Activated CD8-positive, alpha-beta memory T cell treated with anti-CD3 and anti-CD28 coated beads, Interleukin-2, amount 50 U/mL, for 1 hour (primary cell): ENCODE data around the gene RRP1.

Source experiments
- DNase-seq: peaks from one replicate; pipeline ENCODE4 v3.0.0-alpha.2; 2020; ENCODE audit errors: extremely low read depth

RRP1 gene, protein sequence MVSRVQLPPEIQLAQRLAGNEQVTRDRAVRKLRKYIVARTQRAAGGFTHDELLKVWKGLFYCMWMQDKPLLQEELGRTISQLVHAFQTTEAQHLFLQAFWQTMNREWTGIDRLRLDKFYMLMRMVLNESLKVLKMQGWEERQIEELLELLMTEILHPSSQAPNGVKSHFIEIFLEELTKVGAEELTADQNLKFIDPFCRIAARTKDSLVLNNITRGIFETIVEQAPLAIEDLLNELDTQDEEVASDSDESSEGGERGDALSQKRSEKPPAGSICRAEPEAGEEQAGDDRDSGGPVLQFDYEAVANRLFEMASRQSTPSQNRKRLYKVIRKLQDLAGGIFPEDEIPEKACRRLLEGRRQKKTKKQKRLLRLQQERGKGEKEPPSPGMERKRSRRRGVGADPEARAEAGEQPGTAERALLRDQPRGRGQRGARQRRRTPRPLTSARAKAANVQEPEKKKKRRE

DNA sequence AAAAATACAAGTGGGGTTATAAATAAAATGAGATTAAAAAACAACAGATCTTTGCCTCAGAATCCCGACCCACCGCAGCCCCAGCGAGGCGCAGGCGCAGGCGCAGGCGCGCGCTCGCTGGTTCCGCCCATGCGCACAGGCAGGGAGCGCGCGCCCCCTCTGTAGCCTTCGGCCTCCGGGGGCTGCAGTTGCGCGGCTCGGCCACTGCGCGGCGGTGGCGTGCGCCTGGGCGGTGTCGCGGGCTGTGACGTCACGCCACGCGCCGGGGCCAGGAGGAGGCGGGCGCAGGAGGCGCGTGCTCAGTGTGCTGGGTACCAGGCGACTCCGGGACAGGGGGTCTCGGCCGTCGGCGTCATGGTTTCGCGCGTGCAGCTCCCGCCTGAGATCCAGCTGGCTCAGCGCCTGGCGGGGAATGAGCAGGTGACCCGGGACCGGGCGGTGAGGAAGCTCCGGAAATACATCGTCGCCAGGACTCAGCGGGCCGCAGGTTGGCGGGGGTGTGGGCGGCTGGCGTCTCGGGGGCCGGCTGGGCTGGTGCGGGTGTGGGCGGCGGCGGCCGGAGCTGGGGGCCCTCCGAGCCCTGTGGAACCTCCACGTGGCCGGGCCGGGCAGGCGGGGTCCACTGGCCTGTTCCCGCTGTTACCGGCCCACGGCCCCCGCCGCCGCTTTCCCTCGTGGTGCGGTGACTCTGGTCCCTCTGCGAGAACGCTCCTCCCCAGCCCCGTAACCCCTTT lies at the start of gene RRP1:
TSS of gene RRP1 (plus strand) at position 302 of the 734 bp plus-strand sequence. CDS start at position 355, 53 bp downstream.
- peak; percentile 73 for DNase-seq

DNA sequence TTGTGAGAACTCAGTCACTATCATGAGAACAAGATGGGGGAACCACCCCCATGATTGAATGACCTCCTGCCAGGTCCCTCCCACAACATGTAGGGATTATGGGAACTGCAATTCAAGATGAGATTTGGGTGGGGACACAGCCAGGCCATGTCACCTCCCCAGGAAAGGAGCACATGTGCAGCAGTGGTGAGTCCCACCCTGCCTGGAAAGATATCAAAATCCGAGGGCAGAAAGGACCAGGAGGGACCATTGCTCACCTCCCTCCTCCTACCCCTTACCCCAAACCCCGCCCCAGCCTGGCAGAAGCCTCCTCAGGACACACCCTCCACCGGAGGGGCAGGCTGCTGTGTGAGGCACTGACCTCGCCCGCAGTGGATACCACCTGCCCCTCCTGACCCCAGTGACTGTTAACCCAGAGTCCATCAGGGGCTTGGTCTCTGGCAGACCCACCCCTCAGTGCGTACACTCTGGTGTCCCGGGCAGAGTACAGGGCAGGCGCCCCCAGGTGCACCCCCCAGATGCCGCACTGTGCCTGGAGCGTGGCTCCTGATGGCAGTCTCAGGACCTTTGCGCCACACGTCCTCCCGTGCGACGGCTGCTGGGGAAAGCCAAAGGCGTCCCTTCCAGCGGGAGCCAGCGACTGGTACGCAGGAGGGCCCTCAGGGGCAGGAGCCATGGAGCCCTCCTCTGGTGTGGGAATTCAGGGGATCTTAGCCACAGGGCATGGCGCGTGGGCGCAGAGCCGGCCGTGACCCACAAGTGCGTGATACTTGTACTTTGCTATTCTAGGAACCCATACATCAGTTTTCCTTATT lies 49.5 kb upstream of the RRP1 start:
- no peak for DNase-seq

DNA sequence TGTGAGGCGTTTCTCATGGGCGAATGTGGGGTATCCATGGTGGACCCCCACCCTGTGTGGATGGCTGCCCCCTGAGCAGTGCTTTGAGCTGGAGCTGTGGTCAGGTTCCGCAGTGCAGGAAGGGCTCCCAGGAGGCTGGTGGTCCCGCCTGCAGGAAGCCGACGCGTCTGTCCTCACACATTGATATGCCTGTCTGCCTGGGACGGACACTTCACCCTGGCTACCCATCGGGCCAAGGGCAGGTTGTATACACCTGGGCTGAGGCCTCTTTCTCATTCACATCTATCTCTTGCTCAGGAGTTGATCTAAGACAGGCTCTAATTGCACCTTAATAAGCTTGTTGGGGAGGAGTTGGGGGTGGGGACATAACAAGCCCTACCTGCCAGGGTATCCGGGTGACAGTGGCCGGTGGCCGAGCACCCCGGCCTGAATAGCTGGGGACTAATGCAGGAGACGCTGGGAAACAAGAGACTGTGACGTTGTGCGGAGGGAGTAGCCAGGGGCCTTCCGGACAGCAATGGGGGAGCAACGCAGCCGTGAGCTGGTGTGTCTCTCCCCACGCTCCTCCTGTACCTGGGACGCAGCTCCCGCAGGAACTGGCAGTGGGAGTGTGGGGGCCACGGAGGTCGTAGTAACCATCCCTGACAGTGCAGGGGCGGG lies 48.8 kb upstream of the RRP1 start:
- no peak for DNase-seq

DNA sequence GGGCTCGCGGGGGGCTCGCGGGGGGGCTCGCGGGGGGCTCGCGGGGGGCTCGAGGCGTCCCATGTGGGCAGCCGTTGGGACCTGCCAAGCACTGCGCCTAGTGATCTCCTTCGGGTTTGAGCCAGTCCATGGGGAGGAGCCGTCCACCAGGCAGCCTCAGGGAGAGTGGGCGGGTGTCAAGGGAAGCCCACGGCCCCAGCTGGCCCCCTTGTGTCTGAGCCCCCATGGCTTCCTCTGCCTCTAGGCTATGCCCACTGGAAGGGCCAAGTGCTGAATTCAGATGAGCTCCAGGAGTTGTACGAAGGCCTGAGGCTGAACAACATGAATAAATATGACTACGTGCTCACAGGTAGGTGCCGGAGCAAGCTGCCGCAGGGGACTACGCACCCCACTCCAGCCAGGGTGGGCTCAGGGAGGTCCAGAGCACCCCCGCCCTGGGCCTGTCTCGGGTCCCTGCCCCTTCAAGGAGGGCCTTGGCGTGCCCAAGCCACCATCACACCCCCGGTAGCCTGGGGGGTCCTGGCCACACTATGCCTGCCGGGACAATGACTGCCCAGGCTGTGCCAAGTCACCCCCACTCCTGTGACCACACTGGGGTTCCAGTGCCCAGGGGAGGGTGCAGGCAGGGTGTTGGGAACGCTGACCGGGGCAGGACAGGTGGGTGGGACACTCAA lies 47.8 kb upstream of the RRP1 start:
- DNase-seq: no peak

DNA sequence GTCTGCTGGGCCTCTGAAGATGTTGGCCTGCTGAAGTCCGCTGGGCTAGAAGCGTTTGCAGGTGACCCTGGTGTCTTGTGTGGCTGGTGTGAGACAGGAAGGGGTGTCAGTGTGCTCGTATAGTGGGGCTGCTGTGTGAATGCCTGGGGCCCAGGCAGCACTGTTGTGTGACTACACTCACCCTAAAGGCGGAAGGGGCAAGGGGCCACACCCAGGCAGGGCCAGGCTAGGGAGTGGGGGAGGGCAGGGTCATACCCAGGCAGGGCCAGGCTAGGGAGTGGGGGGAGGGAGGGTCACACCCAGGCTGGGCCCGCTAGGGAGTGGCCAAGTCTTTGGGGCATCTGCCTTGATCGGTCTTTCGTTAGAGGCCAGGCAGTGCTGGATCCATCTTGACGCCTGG lies 45.4 kb upstream of the RRP1 start:
- no peak for DNase-seq

DNA sequence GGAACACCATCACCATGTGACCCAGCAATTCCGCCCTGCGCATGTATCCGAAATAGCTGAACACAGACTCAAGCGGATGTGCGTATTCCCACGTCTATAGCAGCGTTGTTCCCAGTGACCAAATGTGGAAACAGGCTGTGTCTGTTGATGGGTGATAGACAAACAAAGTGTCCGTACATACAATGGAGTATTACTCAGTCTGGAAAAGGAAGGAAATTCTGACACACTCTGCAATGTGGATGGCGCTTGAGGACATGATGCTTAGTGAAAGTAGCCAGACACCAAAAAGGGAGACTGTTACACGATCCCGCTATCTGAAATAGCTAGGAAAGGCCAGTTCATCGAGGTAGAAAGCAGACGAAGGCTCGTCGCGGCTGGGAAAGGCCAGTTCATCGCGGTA lies 44.7 kb upstream of the RRP1 start:
- DNase-seq: no peak

DNA sequence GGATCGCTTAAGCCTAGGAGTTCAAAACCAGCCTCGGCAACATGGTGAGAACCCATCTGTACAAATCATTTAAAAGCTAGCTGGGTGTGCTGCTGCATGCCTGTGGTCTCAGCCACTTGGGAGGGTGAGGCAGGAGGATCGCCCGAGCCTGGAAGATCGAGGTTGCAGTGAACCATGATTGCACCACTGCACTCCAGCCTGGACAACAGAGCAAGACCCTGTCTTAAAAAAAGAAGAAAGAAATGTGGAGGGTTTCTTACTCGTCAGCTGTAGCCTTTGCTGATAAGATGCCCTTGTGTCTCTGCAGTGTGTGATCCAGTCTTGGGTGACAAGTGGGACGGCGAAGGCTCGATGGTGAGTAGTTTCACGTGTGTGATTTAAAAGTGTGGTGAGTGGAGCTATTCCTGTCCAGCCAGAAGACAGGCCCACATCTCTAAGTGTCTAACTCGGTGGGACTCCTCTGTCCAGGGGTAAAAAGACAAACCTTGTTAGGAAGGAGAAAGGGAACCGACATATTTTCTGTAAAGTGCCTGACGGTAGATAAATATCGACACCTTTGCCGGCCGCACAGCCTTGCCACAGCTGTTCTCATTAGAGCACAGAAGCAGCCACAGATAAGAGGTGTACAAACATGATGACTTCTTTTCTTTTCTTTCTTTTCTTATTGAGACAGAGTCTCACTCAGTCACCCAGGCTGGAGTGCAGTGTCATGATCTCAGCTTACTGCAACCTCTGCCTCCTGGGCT lies 43.4 kb upstream of the RRP1 start:
- no peak for DNase-seq

DNA sequence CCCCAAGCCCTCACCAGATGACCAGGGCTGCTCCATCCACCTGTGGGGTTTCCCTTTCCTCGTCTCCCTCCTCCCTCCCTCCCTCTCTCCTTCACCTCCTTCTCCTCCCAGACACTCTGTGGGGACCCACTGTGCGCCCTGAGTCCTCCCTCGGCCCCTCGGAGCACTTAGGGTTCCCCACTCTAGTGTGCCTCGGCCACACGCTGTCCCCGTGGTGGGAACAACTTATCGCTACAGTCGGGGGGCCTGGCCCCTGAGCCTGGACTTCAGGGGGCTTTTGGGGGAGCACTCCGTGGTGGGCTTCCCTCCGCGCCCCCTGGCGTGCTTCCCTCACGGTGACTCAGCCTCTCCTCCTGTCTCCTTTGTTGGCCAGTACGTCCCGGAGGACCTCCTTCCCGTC lies 40.8 kb upstream of the RRP1 start:
- no peak for DNase-seq

DNA sequence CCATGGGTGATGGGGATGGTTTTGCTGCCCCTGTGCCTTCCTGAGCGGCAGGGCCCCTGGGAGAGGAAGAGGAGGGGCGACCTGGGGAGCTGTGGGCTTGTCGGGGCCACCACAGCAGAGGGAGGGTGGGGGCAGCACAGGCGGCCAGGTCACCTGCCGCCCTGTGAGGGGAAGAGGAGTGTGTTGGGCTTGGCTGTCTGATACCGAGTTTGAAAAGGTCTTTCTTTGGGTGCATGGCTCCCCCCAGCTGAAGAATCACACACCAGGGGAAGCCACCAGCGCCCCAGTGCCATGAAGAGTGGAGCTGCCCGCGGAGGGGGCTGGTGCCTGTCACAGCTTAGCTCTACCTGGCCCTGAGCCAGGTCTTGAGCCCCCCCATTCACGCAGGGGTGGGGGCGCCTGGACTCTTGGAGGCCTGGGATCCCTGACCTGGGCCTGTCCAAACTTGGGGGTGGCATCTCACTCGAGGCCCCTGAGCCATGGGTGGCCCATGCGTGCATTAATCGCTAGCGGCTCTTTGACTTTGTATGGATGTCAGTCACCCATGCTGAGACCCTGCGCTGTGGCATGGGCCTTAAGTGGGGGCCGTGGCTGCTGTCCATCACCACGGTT lies 39.6 kb upstream of the RRP1 start:
- DNase-seq: no peak

DNA sequence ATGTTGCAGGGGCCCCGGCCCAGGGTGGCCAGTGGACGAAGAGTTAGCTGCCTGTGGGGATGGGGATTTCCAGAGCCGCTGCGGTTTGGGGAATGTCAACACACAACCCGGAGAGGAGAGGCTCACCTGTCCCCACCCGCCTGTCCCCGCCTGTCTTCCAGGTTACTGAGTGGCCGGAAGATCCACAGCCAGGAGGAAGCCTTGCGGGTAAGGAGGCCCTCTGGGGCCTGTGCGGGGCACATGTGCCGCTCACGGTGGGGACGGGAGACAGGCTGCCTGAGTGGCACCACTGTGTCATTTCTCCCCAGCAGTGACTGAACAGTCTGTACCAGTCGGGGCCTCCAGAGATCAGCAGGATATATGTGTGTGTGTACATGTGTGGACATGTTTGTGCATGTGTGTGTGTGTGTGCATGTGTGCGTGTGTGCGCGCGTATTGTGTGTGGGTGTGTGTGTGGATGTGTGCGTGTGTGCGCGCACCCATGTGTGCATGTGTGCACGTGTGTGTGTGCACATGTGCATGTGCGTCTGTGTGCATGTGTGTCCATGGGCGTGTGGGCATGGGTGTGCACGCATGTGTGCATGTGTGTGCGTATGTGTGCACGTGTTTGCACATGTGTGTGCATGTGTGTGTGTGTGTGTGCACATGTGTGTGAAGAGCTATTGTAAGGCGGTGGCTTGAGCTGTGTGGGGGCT lies 38.9 kb upstream of the RRP1 start:
- DNase-seq: no peak

DNA sequence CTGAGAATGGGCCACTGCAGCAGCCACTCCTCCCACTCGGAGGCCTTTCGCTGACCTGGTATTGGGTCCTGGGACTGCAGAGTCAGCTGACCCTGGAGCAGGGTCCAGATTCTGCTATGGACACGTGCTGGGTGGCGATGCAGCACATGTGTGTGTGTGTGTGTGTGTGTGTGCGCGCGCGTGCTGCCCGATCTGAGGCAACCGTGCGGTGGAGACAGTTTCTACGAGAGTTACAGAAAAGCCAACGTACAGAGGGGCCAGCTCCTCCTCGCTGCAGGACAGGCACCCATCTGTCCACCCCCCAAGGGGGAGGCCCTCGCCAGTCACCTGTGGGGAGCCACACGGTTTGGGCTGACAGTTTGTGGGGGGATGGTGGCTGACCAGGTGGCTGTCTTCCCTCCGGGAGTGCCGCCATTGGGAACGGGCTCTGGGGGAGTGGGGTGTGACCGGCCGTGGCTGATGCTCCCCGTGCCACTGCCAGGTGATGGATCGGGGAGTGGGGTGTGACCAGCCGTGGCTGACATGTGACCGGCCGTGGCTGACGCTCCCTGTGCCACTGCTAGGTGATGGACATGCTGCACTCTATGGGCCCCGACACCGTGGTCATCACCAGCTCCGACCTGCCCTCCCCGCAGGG lies 37.3 kb upstream of the RRP1 start:
- no peak for DNase-seq

DNA sequence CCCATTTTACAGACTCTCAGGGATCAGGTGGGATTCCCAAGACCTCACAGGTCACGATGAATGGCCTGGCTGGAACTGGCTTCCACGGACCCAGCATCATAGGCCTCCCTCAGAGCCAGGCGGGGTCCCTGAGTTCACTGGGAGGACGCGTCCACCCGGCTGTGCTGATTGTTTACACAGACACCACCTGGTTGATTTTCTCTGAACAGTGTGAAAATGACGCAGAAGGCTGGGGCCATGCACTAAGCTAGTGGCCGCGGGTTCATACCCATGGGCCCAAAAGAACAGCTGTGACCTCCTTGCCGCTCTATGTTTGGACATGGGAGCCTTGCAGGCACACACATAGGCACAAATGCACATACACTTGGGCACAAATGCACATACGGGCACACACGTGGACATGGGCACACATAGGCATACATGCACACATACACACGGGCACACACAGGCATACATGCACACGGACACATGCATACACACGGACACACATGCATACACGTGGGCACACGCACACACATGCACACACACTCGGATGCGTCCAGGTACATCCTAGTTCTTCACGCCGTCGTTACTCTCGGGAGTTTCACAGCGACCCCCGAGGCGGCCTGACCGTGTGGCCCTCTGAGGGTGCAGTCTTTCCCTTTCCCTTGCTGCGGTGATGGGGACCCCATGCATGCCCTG lies 36.5 kb upstream of the RRP1 start:
- no peak for DNase-seq

DNA sequence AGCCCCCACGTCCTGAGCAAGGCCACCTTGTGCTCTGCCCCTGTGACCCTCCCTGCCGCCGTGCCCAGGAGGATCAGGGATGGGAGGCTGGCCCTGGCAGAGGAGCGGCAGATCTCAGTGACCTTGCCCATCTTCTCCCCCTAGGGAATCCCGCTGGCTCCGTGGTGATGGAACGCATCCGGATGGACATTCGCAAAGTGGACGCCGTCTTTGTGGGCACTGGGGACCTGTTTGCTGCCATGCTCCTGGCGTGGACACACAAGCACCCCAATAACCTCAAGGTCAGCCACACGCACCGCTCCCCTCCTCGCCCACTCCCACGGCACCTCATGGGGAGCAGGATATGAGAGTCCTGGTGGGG lies 36.0 kb upstream of the RRP1 start:
- DNase-seq: no peak

DNA sequence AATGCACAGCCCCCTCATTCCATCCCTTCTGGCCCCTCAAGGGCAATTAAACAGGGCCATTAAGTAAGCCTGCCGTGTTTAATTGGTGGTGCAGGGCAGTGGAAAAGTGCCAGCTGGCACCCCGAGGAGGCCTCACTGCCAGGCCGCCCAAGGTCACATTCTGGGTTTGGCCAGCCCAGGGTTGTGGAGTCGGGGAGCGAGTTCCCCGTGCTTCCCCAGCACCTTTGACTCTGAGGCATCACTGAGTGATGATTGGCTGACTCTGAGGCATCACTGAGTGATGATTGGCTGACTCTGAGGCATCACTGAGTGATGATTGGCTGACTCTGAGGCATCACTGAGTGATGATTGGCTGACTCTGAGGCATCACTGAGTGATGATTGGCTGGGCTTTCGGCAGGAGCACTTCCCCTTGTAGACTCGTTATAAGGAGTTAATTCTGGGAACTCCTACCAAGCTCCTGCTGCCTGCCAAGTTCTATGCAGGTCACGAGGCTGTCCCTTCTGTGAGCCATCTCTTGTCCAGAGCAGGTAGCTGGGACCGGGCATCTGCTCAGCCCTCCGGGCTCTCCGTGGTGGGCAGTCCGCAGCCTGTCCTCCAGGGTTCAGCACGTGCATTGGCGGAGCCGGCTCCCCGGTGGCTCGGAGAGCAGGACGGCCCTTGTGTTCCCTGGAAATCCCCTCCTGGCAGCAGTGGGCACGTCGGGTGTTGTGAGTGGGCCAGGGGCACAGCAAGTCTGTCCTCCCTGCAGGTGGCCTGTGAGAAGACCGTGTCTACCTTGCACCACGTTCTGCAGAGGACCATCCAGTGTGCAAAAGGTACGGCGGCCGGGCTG lies 34.2 kb upstream of the RRP1 start:
- no peak for DNase-seq

DNA sequence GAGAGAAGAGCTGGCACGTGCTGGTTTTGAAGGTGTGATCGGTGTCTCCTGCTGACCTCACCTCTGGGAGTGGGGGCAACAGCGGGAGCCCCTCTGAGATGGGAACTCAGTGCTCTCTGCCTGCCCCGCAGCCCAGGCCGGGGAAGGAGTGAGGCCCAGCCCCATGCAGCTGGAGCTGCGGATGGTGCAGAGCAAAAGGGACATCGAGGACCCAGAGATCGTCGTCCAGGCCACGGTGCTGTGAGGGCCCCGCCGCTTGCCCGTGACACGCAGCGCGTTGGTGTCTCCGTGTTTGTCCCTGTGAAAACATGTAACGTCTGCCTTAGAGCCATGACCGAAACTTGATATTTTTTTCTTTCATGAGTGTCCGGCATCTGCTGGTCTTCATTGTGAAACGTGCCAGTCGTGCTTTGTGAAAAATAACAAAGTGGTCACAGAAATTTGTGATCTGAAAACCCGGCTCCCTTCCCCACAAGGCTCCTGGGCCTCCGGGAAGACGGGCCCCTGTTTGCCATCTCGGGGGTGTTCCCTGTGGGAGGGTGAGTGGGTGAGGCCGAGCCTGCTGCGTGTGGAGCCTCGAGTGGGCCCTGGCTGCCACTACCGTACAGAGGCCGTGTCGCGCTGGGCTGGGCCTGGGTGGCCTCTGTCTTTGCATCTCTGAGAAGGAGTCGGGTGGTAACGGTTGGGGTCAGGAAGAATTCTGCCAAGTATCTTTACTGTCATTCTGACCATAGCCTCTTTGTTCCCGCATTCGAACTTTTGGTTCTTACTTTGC lies 33.4 kb upstream of the RRP1 start:
- DNase-seq: no peak

DNA sequence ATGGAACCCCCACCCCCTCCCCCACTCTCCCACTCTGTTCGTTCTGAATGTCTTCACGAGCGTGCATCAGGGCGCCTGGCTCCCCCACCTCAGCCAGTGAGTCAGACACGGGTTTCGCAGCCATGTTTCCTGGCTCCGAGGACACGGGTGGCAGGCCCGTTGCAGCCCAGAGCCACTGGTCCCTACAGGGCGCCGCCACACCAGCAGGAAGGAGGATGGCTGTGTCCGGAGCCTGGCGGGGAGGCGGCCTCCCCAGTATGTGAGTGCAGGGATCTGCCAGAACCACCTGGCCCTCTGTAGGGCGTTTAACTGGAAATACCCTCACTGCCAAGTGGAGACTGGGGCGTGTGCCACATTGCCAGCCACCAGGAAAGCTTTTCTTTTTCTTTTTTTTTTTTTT lies 31.8 kb upstream of the RRP1 start:
- DNase-seq: no peak
